Stimulated activated CD8-positive, alpha-beta memory T cell treated with anti-CD3 and anti-CD28 coated beads, Interleukin-12 subunit alpha, Interleukin-12 subunit beta, amount 100 ng/mL, for 1 hour (primary cell): ENCODE measurements around the gene L3MBTL4.
"Not testable (repeated sequence)": the region's sequence is repeated elsewhere in the genome, so short reads cannot be mapped to it uniquely, and the experiment has no call there.

ENCODE experiments used
- DNase-seq: peaks from one replicate; pipeline ENCODE4 v3.0.0-alpha.2; 2020; ENCODE audit warnings: low read depth

L3MBTL4 gene

GRCh38 chr18:6103741-6104140 lies 311.0 kb downstream of the L3MBTL4 start:
- no peak for DNase-seq

GRCh38 chr18:6096730-6097129 lies 318.0 kb downstream of the L3MBTL4 start:
- DNase-seq: no peak

- DNase-seq: no peak
Observed at GRCh38 chr18:6088432-6088831, 326.3 kb downstream of the L3MBTL4 start.

GRCh38 chr18:6086731-6087130 lies 328.0 kb downstream of the L3MBTL4 start:
- no peak for DNase-seq

GRCh38 chr18:6079406-6079805 lies 335.3 kb downstream of the L3MBTL4 start:
- no peak for DNase-seq

- DNase-seq: no peak
Observed at GRCh38 chr18:6078877-6079276, 335.8 kb downstream of the L3MBTL4 start.

GRCh38 chr18:6072423-6072822 lies 342.3 kb downstream of the L3MBTL4 start:
- not testable (repeated sequence) for DNase-seq

- no peak for DNase-seq
Observed at GRCh38 chr18:6069539-6069938, 345.2 kb downstream of the L3MBTL4 start.

GRCh38 chr18:6069103-6069502 lies 345.6 kb downstream of the L3MBTL4 start:
- DNase-seq: no peak

GRCh38 chr18:6060149-6060548 lies 354.6 kb downstream of the L3MBTL4 start:
- DNase-seq: no peak

- no peak for DNase-seq
Observed at GRCh38 chr18:6059551-6059950, 355.2 kb downstream of the L3MBTL4 start.

GRCh38 chr18:6058941-6059340 lies 355.8 kb downstream of the L3MBTL4 start:
- no peak for DNase-seq

GRCh38 chr18:6057604-6058003 lies 357.1 kb downstream of the L3MBTL4 start:
- no peak for DNase-seq

- no peak for DNase-seq
Observed at GRCh38 chr18:6056171-6056910, 358.4 kb downstream of the L3MBTL4 start.

GRCh38 chr18:6055711-6056110 lies 359.0 kb downstream of the L3MBTL4 start:
- no peak for DNase-seq

GRCh38 chr18:6054256-6054842 lies 360.4 kb downstream of the L3MBTL4 start:
- DNase-seq: no peak

- no peak for DNase-seq
Observed at GRCh38 chr18:6052449-6052913, 362.2 kb downstream of the L3MBTL4 start.

GRCh38 chr18:6047596-6047995 lies 367.1 kb downstream of the L3MBTL4 start:
- not testable (repeated sequence) for DNase-seq

GRCh38 chr18:6044773-6045172 lies 369.9 kb downstream of the L3MBTL4 start:
- DNase-seq: no peak

GRCh38 chr18:6044319-6044718 lies 370.4 kb downstream of the L3MBTL4 start:
- DNase-seq: no peak

- DNase-seq: no peak
Observed at GRCh38 chr18:6039055-6039454, 375.7 kb downstream of the L3MBTL4 start.

- DNase-seq: no peak
Observed at GRCh38 chr18:6031442-6031841, 383.3 kb downstream of the L3MBTL4 start.

- DNase-seq: no peak
Observed at GRCh38 chr18:6031002-6031401, 383.7 kb downstream of the L3MBTL4 start.

- DNase-seq: no peak
Observed at GRCh38 chr18:6024745-6025248, 389.9 kb downstream of the L3MBTL4 start.
